ENCODE results near the gene COL2A1.

- TF ChIP-seq CTCF (IDR thresholded peaks at IDR 0.05; ENCODE audit: low read length) (no peak), EZH2 (IDR thresholded peaks at IDR 0.05; ENCODE audit: borderline replicate concordance, low read length) (no peak)
Measured at GRCh38 chr12:47962198-47962597, 42.1 kb downstream of the COL2A1 start.
